GM23248 (cell line): ENCODE data around the gene OR11H6.

Experiments
- EZH2 ChIP-seq: fragments of 200-600 bp; sonication (generic); IDR thresholded peaks from 2 replicates; pipeline ENCODE4 v1.6.1; 2018; ENCODE audit warnings: antibody characterized with exemption, mild to moderate bottlenecking; ENCODE audit not compliant: insufficient read depth, poor library complexity, severe bottlenecking
- EZH2phosphoT487 ChIP-seq: fragments of 200-600 bp; sonication (generic); IDR thresholded peaks from 2 replicates; pipeline ENCODE4 v1.6.1; 2018; ENCODE audit warnings: antibody characterized with exemption, moderate library complexity, mild to moderate bottlenecking, low read depth; ENCODE audit not compliant: insufficient read depth

- no peak for TF ChIP-seq EZH2phosphoT487
- no peak for TF ChIP-seq EZH2
Measured at GRCh38 chr14:20180486-20180885, 43.0 kb upstream of the OR11H6 start.
